NOMO-1 (cell line): ENCODE data around the gene DAPK2.
A peak's percentile ranks its signal among the peaks of the same experiment; 100 is the strongest.

Experiments
- DNase-seq, 2 experiments: peaks; one replicate each; lab custom pipeline; 2025; ENCODE audit not compliant: unreplicated experiment in 2 of 2; lab: John Stamatoyannopoulos, UW

Gene DAPK2

DNA sequence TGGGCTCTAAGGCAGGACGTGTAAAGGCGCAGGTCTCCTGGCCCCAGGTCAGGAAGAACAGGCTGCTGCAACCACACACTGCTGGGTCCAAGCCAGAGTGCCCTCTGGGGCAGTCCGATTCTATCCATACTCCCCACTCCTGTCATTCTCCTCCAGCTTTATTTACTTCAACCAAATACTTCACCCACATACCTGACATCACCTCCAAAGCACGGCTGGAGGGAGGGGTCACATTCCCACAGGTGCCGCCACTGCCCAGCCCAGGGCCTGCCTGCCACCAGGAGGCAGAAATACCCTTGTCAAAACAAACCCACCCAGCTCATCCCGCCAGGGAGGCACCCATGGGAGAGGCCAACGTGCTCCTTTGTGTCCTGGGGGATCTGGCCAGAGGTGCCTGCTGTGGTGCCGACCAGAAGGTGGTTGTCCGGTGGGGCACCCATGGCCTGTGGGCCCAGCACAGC lies 100.4 kb downstream of the DAPK2 start:
- no peak for DNase-seq

DNA sequence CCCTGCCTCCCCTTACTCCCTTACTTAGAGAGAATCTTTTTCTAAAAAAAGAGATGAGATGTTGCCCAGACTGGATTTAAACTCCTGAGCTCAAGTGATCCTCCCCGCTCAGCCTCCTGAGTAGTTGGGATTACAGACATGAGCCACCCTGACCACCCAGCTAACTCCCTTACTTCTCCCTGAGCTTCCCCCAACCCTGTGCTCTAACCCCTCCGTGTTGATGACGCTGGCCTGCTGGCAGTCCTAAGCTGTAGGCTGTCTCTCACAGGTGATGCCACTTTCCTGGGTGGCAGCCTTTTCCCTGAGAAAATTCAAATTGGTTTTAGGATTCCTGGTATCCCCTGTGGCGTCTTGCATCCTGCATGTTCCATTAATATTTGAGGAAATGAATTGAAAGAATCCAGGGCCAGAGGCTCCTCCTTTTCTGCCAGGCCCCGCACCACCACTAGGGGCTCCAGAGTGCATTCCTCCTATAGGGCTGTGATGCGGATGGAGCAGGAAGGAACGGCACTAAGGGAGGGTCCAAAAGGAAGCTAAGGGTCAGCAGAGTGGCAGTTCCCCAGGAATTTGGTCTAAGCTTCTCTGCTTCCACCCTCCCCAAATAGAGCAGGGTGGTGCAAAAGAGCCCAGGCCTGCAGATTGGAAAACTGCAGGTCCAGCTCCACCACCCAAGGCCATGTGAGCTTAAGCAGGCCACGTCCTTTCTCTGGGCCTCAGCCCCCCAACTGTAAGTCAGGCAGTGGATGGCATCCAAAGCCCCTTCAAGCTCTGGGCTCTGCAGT lies 101.1 kb downstream of the DAPK2 start:
- DNase-seq = peak; percentile 53 to 64

GRCh38 chr15:63944681-63944955 lies 101.7 kb downstream of the DAPK2 start:
- no peak for DNase-seq

DNA sequence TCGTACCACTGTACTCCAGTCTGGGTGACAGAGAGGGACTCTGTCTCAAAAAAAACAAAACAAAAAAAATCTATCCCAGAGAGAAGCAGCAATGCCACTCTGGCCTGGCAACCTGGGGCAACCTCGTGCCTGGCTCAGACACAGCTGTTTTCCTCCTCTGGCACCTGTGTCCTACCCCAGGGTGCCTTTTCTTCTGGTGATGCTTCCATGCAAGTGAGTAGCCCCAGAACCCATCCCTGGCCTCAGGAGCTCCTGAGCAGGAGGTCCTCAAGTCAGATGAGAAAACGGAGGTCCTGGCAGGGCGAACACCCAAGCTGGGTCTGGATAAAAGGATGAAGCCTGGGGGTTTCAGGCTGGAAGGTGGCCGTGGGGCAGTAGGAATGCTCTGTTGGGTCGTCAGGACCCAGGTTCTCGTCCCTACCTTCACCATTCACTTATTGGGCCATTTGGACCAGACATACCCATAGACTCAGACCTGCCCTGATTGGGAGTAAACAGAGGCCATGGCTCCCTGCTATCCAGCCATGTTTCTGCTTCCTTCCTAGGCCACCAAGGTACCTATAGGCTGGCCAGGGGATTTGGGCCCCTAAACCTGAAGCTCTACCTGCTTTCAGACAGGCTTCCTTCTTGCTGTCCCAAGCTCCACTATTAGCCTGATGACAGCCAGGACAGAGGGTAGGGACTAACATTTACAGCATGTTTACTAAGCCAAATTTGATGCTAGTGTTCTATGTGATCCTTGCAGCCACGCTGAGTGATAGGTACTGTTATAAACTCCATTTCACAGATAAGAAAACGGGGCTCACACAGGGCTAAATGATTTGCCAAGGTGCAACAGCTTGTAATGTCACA lies 102.2 kb downstream of the DAPK2 start:
- no peak for DNase-seq

GRCh38 chr15:63942486-63943365 lies 103.6 kb downstream of the DAPK2 start:
- no peak for DNase-seq

DNA sequence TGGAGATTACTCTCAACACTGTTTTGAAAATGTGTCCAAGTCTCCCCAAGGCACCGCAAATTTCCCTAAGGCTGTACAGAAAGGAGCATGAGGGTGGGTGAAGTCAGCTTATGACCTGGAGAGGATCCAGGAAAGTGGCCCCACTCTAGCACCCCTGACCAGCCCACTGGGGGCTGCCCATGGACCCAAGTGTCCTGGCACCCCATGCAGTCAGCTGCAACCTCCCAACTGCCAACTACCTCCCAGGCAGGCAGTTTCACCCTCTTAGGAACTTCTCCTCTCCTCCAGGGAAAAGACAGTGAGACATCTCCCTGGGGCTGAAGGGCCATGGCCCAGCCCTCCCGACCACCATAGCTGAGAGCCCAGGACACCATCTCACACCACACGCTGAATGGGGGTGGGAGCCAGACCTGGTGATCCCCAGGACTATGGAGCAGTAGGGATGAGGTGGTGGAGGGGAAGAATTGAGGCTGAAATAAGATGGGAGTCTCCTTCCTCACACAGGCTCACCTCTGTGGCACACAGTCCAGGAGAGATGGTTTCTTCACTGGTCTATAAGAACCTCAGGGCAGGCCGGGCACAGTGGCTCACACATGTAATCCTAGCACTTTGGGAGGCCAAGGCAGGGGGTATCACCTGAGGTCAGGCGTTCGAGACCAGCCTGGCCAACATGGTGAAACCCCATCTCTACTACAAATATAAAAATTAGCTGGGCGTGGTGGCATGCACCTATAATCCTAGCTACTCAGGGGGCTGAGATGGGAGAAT lies 104.4 kb downstream of the DAPK2 start:
- no peak for DNase-seq

GRCh38 chr15:63940966-63941620 lies 105.2 kb downstream of the DAPK2 start:
- DNase-seq = no peak

DNA sequence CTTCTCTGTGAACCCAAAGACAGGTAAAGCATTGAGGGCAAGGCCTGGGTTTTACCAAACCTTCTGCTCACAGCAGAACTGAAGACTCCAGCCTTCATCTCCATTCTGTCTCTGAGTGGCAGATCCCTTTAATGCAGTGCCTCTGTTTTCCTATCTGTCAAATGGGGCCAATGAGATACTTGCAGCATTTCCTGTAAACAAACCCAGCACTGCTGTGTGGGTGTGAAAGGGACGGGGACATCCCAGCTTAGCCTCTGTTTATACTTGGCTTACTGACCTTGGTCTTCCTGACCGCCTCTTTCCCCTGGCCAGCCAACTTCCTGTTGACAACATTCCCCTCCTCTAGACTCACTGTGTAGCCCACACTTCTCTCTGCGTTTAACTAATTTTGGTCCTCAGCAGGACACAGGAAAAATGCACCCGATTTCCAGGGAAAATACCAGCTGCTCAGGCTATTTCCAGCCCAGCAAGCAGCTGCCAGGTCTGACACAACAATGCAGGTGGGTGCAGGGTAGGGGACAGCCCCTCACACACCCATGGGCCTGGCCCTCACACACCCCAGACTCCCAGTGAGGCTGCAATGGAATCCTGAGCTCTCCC lies 106.7 kb downstream of the DAPK2 start:
- DNase-seq = no peak

DNA sequence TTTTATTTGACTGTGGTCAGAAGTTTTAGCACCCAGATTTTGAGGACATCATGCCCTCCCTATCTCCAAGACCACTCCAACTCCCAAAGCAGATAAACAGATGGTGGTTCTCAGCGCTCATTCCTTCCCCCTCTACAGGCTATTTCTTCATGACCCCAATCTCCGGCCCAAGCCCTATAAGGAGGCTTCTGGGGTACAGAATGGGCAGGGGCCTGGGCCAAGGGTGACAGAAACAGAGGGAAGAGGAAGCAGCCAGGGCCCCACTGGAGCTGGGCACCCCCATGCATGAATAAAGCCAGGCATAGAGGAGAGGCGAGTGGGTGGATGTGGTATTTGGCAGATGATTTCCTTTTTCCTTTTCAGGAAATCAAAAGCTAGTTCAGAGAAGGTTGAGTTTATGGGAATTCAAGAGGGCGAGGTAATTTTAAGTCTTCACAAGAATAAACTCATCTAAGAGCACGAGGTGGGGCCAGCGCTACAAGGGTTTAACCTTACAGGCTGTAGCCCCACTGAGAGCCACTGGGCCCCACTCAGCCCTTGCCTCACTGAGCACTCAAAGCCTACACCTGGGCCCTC lies 107.7 kb downstream of the DAPK2 start:
- DNase-seq = no peak

DNA sequence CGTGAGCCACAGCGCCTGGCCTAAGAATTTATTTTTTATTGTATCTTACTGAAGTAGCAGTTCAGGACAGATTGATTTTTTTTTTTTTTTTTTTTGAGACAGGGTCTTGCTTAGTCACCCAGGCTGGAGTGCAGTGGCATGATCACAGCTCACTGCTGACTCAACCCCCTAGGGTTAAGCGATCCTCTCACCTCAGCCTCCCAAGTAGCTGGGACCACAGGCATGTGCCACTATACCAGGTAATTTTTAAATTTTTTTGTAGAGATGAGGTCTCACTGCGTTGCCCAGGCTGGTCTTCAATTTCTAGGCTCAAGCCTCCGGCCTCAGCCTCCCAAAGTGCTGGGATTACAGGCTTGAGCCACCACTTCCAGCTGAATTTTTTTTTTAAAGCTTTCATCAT lies 112.8 kb downstream of the DAPK2 start:
- no peak for DNase-seq

- DNase-seq = no peak
Observed at GRCh38 chr15:63931556-63931955, 114.7 kb downstream of the DAPK2 start.

DNA sequence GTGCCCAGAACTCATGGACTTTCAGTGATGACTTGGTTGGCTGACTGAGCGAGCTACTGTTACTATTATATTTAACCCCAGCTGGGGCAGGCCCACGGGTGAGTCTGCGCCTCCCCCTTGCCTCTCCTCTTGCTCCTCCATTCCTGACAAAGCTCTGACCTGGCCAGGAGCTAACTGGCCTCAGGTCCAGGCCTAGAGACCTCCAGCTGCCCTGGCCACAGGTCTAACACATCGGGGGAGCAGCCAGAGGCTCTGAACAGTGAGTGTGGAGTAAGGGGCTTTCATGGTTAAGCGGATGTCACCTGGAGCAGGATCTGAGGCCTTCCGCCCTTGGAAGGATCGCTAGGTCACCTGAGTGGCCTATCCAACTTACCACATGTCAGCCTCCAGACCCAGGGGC lies 116.3 kb downstream of the DAPK2 start:
- no peak for DNase-seq

DNA sequence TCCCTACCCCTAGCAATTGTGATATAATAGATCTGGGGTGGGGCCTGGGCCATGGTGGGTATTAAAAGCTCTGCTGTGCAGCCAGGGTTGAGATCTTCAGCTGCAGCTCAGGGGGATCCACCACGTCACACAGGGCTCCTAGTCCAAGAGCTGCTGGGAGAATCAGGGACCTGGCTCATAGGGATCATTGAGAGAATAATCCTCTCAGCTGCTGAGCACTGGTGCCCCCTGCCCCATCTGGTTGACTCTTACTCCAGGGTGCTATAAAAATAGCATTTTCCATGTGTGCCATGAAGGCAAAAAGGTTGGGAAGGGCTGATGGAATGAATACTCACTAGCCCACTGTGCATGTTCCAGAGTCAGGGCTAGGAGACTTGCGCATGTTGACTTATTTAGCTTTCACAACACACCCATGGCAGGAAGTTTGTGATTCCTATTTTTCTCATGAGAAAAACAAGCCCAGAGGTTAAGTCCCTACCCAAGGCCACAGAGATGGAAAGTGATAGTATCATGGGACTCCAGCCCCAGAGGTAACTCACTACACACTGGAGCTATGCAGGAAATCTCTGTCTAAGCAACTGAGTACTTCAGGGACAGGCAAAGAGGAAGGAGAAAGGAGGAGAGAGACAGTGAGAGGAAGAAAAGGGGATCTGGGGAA lies 118.0 kb downstream of the DAPK2 start:
- no peak for DNase-seq

GRCh38 chr15:63923993-63924950 lies 122.0 kb downstream of the DAPK2 start:
- DNase-seq = no peak

- DNase-seq = no peak
Observed at GRCh38 chr15:63922916-63923315, 123.4 kb downstream of the DAPK2 start.

GRCh38 chr15:63922261-63922904 lies 123.9 kb downstream of the DAPK2 start:
- no peak for DNase-seq
